ENCODE results near the gene MTMR10.

Gene MTMR10

DNA sequence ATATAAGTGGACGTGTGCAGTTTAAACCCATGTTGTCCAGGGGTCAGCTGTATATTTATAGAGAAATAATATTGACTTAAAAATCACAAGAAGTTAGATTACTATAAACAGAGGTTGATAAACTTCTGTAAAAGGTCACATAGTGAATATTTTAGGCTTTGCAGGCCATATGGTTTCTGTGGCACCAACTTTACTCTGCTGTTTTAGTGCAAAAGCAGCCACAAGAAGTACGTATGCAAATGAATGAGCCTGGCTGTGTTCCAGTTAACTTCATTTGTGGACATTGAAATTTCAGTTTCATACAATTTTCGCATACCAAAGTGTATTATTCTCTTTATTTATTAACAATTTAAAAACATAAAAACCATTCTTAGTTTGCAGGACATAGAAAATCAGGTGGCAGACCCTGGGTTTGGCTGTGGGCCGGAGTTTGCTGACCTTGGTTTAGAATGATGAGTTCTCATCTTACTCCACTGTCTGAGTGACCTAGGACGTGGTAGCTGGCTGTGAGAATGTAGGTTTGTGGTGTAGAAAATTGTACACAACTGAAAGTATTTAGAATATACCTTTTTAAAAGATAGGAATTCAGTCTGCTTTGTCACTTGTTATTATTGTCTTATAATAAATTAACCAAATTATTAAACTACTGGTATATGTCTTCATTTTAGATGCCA lies 71.4 kb downstream of the MTMR10 start:
- DNase-seq (ENCODE audit: low spot score), result no peak

- DNase-seq (ENCODE audit: low spot score), result no peak
Observed at GRCh38 chr15:30918366-30918765, 73.1 kb downstream of the MTMR10 start.

GRCh38 chr15:30917675-30918074 lies 73.8 kb downstream of the MTMR10 start:
- no peak for DNase-seq (ENCODE audit: low spot score)

- DNase-seq (ENCODE audit: low spot score), result no peak
Observed at GRCh38 chr15:30917013-30917412, 74.4 kb downstream of the MTMR10 start.

- DNase-seq (ENCODE audit: low spot score), result no peak
Observed at GRCh38 chr15:30913761-30914160, 77.7 kb downstream of the MTMR10 start.

DNA sequence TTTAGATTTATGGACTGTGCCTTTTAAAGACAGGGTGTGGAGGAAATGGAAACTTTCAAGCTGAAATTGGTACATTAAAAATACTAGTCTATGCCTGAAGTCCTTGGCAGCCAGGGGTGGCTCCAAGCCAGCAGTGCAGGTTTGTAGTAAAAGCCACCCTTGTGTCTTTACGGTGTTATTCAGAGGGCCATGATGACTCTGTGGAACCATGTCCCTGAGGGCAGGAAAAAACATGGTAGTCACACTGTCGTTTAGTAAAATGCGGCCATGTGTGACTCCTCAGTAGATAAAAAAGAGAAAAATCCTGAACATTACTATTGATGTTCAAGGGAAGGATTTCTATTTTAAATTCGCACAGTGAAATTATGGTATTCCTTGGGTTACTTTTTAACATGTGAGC lies 85.1 kb downstream of the MTMR10 start:
- no peak for DNase-seq (ENCODE audit: low spot score)

DNA sequence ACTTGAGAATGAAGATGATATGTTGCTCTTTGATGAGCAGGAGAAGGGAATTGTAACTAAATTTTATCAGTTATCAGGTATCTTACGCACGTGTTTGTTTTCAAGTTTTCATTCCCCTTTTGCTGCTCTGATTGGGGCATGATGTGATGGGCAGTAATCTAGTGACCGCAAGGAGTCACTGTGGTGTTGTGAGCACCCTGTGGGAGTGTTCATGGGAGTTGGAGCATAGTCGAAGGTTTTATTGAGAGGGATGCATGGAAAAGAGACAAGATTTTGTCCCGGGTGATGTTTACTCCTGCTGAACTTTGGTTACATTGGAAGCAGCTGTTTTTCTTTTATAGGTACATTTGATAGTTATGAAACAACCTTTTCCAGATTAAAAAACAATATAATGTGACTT lies 85.6 kb downstream of the MTMR10 start:
- DNase-seq (ENCODE audit: low spot score), result no peak

DNA sequence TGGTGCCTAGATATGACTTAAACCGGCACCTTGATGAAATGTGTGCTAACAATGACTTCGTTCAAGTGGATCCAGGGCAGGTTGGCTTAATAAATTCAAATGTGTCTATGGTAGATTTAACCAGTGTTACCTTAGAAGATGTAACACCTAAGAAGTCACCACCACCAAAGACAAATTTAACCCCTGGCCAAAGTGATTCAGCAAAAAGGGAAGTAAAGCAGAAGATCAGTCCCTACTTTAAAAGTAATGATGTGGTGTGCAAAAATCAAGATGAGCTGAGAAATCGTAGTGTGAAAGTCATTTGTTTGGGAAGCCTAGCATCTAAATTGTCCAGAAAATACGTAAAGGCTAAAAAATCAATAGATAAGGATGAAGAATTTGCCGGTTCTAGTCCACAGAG lies 86.6 kb downstream of the MTMR10 start:
- DNase-seq (ENCODE audit: low spot score), result no peak

GRCh38 chr15:30903497-30904187 lies 87.8 kb downstream of the MTMR10 start, which contains the start of gene FAN1:
Gene FAN1 (plus strand): TSS chr15:30903915. CDS start chr15:30904664, 749 bp downstream.
- DNase-seq (ENCODE audit: low spot score), result peak; percentile 90

GRCh38 chr15:30901889-30902288 lies 89.5 kb downstream of the MTMR10 start:
- DNase-seq (ENCODE audit: low spot score), result no peak

DNA sequence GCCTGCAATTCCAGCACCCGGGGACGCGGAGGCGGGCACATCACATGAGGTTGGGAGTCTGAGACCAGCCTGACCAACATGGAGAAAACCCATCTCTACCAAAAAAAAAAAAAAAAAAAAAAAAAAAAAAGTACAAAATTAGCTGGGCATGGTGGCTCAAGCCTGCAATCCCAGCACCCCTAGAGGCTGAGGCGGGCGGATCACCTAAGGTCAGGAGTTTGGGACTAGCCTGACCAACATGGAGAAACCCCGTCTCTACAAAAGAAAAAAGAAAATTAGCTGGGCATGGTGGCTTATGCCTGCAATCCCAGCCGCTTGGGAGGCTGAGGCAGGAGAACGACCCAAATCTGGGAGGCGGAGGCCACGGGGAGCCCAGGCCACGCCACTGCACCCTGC lies 95.2 kb downstream of the MTMR10 start:
- DNase-seq (ENCODE audit: low spot score), result no peak

GRCh38 chr15:30895461-30896210 lies 95.8 kb downstream of the MTMR10 start:
- DNase-seq (ENCODE audit: low spot score), result no peak

- DNase-seq (ENCODE audit: low spot score), result peak; percentile 45
Observed at GRCh38 chr15:30889196-30889595, 102.2 kb downstream of the MTMR10 start.
